Endodermal cell (in vitro differentiated cells): Measurements from ENCODE around the gene PPP1R14C. TPM values are rescaled to one million over a fixed set of nuclear protein-coding genes. Genes with fewer than 3 reads are reported as not detected.

Source experiments
- DNase-seq: peaks from one replicate; pipeline ENCODE4 v3.0.0-alpha.2; 2017
- H3K27ac ChIP-seq: 2 replicates; pipeline ENCODE4 v1.5.1; 2013; ENCODE audit warnings: mild to moderate bottlenecking, low read depth, low read length, moderate library complexity
- H3K27me3 ChIP-seq: 2 replicates; pipeline ENCODE4 v1.6.1; 2013; ENCODE audit warnings: mild to moderate bottlenecking, low read length, moderate library complexity; ENCODE audit not compliant: insufficient read depth, control insufficient read depth, poor library complexity, severe bottlenecking
- H3K36me3 ChIP-seq: 2 replicates; pipeline ENCODE4 v1.7.0; 2013; ENCODE audit warnings: mild to moderate bottlenecking, low read length, moderate library complexity; ENCODE audit not compliant: control insufficient read depth, insufficient read depth
- H3K4me1 ChIP-seq: one replicate; pipeline ENCODE4 v1.7.0; 2013; ENCODE audit warnings: low read length; ENCODE audit not compliant: control insufficient read depth, insufficient read depth
- H3K4me3 ChIP-seq: 2 replicates; pipeline ENCODE4 v1.5.1; 2013; ENCODE audit warnings: mild to moderate bottlenecking, low read length, moderate library complexity
- H3K9ac ChIP-seq: 2 replicates; pipeline ENCODE4 v1.6.1; 2013; ENCODE audit warnings: mild to moderate bottlenecking, low read length, moderate library complexity; ENCODE audit not compliant: poor library complexity, severe bottlenecking; ENCODE audit errors: extremely low read depth
- H3K9me3 ChIP-seq: 2 replicates; pipeline ENCODE4 v1.6.1; 2013; ENCODE audit warnings: mild to moderate bottlenecking, low read length, moderate library complexity; ENCODE audit not compliant: control insufficient read depth
- H3K27ac Mint-ChIP-seq: 2 replicates; pipeline ENCODE4 v1.8.0; 2020; ENCODE audit warnings: mixed read lengths
- H3K27me3 Mint-ChIP-seq: 2 replicates; pipeline ENCODE4 v1.8.0; 2021; ENCODE audit warnings: mild to moderate bottlenecking, mixed read lengths; ENCODE audit not compliant: insufficient read depth
- H3K36me3 Mint-ChIP-seq: 2 replicates; pipeline ENCODE4 v1.8.0; 2020; ENCODE audit warnings: low read depth, mixed read lengths
- H3K4me1 Mint-ChIP-seq: 2 replicates; pipeline ENCODE4 v1.8.0; 2020; ENCODE audit warnings: mixed read lengths
- H3K4me3 Mint-ChIP-seq: 2 replicates; pipeline ENCODE4 v1.8.0; 2020; ENCODE audit warnings: mild to moderate bottlenecking, moderate library complexity, mixed read lengths
- H3K9me3 Mint-ChIP-seq: 2 replicates; pipeline ENCODE4 v1.8.0; 2020; ENCODE audit warnings: mild to moderate bottlenecking, mixed read lengths
- CTCF ChIP-seq: fragments of 200-600 bp; sonication (generic); conservative IDR thresholded peaks from 2 replicates; pipeline ENCODE4 v1.5.0; 2021; ENCODE audit warnings: antibody characterized with exemption, mild to moderate bottlenecking
- WGBS, 2 experiments: methylation state at CpG; one replicate each; pipeline versions ENCODE4 v1.1.5 to v1.1.7; 2013; ENCODE audit warnings: missing lambda C conversion rate in 2 of 2, mixed read lengths in 1 of 2; ENCODE audit not compliant: insufficient coverage in 1 of 2, insufficient read length in 1 of 2; 5-methylcytosine and 5-hydroxymethylcytosine counted together
- total RNA-seq, 2 donors: library from RNA; stranded (reverse); fragmentation: NEBNext Ultra II Directional in 1 of 2; extraction: Animal tissue kit (Norgen Biotek cat#: 25700) in 1 of 2; gene quantifications; 2 replicates in 1 of 2; 3 replicates in 1 of 2; pipeline ENCODE4 v1.2.1, GENCODE V29; 2021

Gene PPP1R14C
- total RNA-seq, 2 donors from 2014 or later, result 0.20 to 0.29 TPM

GRCh38 chr6:150207931-150208570 is 65.2 kb downstream of the PPP1R14C start:
- no peak for DNase-seq
- 87 to 94% methylated on average over 6 to 7 of the region's 7 CpGs for WGBS, 2 experiments
- Histone ChIP-seq H3K9me3 (no peaks in the 10 kb centered on the region), H3K27me3 (no peaks in the 10 kb centered on the region), H3K4me1 (no peaks in the 10 kb centered on the region), H3K27ac (no peak overlapping the region), H3K9ac (no peak overlapping the region), H3K36me3 (no peaks in the 10 kb centered on the region), H3K4me3 (no peak overlapping the region)
- Mint-ChIP-seq H3K27me3 (peaks cover 2% of the 10 kb centered on the region), H3K36me3 (no peaks in the 10 kb centered on the region), H3K27ac (no peak overlapping the region), H3K4me3 (no peak overlapping the region), H3K4me1 (no peaks in the 10 kb centered on the region), H3K9me3 (no peaks in the 10 kb centered on the region)
- TF ChIP-seq CTCF, result no peak

GRCh38 chr6:150208611-150209352 is 65.9 kb downstream of the PPP1R14C start:
- H3K4me1 Mint-ChIP-seq, result no peaks in the 10 kb centered on the region
- 90 to 93% methylated on average over 6 to 12 of the region's 12 CpGs for WGBS, 2 experiments
- no peak overlapping the region for H3K9ac ChIP-seq
- H3K27ac Mint-ChIP-seq, result no peak overlapping the region
- no peaks in the 10 kb centered on the region for H3K9me3 Mint-ChIP-seq
- peaks cover under 1% of the 10 kb centered on the region for H3K27me3 ChIP-seq
- no peaks in the 10 kb centered on the region for H3K36me3 Mint-ChIP-seq
- no peaks in the 10 kb centered on the region for H3K9me3 ChIP-seq
- H3K27ac ChIP-seq, result no peak overlapping the region
- H3K4me1 ChIP-seq, result no peaks in the 10 kb centered on the region
- no peak for DNase-seq
- no peak for TF ChIP-seq CTCF
- H3K27me3 Mint-ChIP-seq, result peaks cover 2% of the 10 kb centered on the region
- no peak overlapping the region for H3K4me3 ChIP-seq
- H3K4me3 Mint-ChIP-seq, result no peak overlapping the region
- H3K36me3 ChIP-seq, result no peaks in the 10 kb centered on the region

GRCh38 chr6:150209415-150209814 is 66.6 kb downstream of the PPP1R14C start:
- no peaks in the 10 kb centered on the region for H3K36me3 Mint-ChIP-seq

More at GRCh38 chr6:150209415-150209814, 66.6 kb downstream of the PPP1R14C start:
- Histone ChIP-seq H3K36me3 (no peaks in the 10 kb centered on the region), H3K4me3 (no peak overlapping the region), H3K4me1 (no peaks in the 10 kb centered on the region), H3K9ac (no peak overlapping the region), H3K9me3 (no peaks in the 10 kb centered on the region), H3K27me3 (peaks cover 4% of the 10 kb centered on the region), H3K27ac (no peak overlapping the region)
- WGBS, 2 experiments, result 73 to 93% methylated on average over 2 of the region's 2 CpGs
- H3K4me1 Mint-ChIP-seq, result no peaks in the 10 kb centered on the region
- peaks cover 7% of the 10 kb centered on the region for H3K27me3 Mint-ChIP-seq
- H3K27ac Mint-ChIP-seq, result no peak overlapping the region
- no peak overlapping the region for H3K4me3 Mint-ChIP-seq
- DNase-seq, result no peak
- H3K9me3 Mint-ChIP-seq, result no peaks in the 10 kb centered on the region
- no peak for TF ChIP-seq CTCF
